T-helper 9 cell (primary cell): Measurements from ENCODE around the gene RPL9.
"Not testable (repeated sequence)": the region's sequence is repeated elsewhere in the genome, so short reads cannot be mapped to it uniquely, and the experiment has no call there.

ENCODE experiments used
- DNase-seq: peaks from one replicate; pipeline ENCODE4 v3.0.0-alpha.2; 2020

The RPL9 gene

GRCh38 chr4:39464886-39465501 is 6.3 kb upstream of the RPL9 start:
- DNase-seq, result no peak

- not testable (repeated sequence) for DNase-seq
Observed at GRCh38 chr4:39458161-39458504, 589 bp downstream of the RPL9 start.

- DNase-seq, result no peak
Observed at GRCh38 chr4:39456946-39457763, 1.6 kb downstream of the RPL9 start.

- no peak for DNase-seq
Observed at GRCh38 chr4:39455486-39455885, 3.2 kb downstream of the RPL9 start.

- DNase-seq, result no peak
Observed at GRCh38 chr4:39453738-39454137, 5.0 kb downstream of the RPL9 start.

- no peak for DNase-seq
Observed at GRCh38 chr4:39452860-39453587, 5.7 kb downstream of the RPL9 start.

GRCh38 chr4:39452153-39452859 is 6.4 kb downstream of the RPL9 start:
- no peak for DNase-seq

- no peak for DNase-seq
Observed at GRCh38 chr4:39451423-39452023, 7.2 kb downstream of the RPL9 start.

- DNase-seq, result no peak
Observed at GRCh38 chr4:39450618-39451017, 8.1 kb downstream of the RPL9 start.

- peak; percentile 7 for DNase-seq
Observed at GRCh38 chr4:39446842-39447573, 11.7 kb downstream of the RPL9 start.

GRCh38 chr4:39446483-39446841 is 12.3 kb downstream of the RPL9 start:
- no peak for DNase-seq

- no peak for DNase-seq
Observed at GRCh38 chr4:39442998-39443397, 15.7 kb downstream of the RPL9 start.

GRCh38 chr4:39441593-39441992 is 17.1 kb downstream of the RPL9 start:
- no peak for DNase-seq

- DNase-seq, result no peak
Observed at GRCh38 chr4:39435659-39436563, 22.8 kb downstream of the RPL9 start.

- no peak for DNase-seq
Observed at GRCh38 chr4:39433878-39434492, 24.7 kb downstream of the RPL9 start.

- no peak for DNase-seq
Observed at GRCh38 chr4:39429476-39430334, 29.0 kb downstream of the RPL9 start.

GRCh38 chr4:39427520-39428114 is 31.1 kb downstream of the RPL9 start:
- DNase-seq, result no peak

GRCh38 chr4:39426728-39427127 is 32.0 kb downstream of the RPL9 start:
- DNase-seq, result no peak

GRCh38 chr4:39425297-39425696 is 33.4 kb downstream of the RPL9 start:
- not testable (repeated sequence) for DNase-seq
